HG03280 (cell line): ENCODE data around the gene IGFL1.
"Not testable (repeated sequence)": the region's sequence is repeated elsewhere in the genome, so short reads cannot be mapped to it uniquely, and the experiment has no call there.

Experiments
- ATAC-seq: cut with Tn5 transposase; IDR thresholded peaks from one replicate; pipeline ENCODE4 v1.9.1; 2021; ENCODE audit warnings: mild to moderate bottlenecking, moderate library complexity; ENCODE audit not compliant: unreplicated experiment

The IGFL1 gene

DNA sequence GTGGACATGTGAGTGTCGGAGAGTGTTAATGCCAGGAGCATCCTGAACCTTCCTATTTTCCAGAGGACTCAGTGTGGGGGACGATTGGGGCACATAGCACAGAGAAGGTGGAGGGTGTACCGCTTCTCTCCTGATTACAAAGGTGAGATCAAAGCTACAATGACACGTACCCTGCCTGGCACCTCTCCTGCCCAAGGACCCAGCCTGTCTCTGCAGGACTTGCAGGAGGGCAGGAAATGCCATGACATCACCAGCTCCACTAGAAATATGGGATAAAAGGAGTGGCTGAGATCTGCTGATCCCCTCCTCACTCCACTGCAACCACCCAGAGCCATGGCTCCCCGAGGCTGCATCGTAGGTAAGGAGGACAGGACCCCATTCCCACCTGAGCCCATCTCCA is at the start of gene IGFL1:
IGFL1 (plus strand) TSS at position 301 of the 400 bp plus-strand sequence; CDS start at position 334, 33 bp downstream.
- ATAC-seq = no peak

GRCh38 chr19:46180701-46181387 is 48.7 kb upstream of the IGFL1 start:
- no peak for ATAC-seq

GRCh38 chr19:46181388-46181779 is 48.2 kb upstream of the IGFL1 start:
- ATAC-seq = no peak

DNA sequence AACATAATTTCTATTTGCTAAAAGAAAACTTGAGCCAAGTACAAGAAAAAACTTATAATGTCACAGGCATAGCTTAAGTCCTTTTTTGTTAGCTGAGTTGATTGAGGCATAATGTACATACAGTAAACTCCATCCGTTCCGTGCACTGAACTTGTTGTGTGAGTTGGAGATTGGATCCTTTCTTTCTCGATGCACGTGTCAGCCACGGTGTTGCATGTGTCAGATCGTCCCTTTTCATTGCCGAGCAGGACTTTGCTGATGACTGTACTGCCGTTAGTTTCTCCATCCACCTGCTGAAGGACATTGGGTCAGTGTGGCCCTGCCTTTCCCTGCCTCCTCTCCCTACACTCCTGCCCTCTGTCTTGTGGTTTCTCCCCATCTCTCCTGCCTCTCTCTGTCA is 47.1 kb upstream of the IGFL1 start:
- ATAC-seq = no peak

DNA sequence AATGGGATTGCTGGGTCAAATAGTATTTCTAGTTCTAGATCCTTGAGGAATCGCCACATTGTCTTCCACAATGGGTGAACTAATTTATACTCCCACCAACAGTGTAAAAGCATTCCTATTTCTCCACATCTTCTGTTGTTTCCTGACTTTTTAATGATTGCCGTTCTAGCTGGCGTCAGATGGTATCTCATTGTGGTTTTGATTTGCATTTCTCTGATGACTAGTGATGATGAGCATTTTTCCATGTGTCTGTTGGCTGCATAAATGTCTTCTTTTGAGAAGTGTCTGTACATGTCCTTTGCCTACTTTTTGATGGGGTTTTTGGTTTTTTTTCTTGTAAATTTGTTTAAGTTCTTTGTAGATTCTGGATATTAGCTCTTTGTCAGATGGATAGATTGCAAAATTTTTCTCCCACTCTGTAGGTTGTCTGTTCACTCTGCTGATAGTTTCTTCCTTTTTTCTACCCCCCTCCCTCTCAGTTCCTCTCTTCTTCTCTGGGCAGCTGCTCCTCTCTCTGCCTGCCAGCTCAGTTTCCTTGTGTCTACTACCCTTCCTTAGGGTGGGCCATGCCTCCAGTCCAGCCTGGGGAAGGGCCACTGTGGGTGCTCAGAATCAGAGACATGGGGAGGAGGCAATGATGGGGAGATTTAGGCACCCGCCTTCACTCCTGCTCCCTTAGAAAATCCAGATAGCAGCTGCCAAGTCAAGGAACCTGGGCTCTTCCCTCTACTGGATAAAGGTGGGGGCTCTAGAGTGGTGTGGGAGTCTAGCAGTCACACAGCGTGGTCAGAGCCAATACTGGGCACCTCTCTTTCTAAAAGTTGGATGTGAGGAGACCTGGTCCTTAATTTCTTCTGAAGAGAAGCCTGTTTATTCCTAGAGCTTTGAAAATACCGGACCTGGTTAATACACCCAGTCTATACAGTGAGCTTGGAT is 44.5 kb upstream of the IGFL1 start:
- ATAC-seq = not testable (repeated sequence)

DNA sequence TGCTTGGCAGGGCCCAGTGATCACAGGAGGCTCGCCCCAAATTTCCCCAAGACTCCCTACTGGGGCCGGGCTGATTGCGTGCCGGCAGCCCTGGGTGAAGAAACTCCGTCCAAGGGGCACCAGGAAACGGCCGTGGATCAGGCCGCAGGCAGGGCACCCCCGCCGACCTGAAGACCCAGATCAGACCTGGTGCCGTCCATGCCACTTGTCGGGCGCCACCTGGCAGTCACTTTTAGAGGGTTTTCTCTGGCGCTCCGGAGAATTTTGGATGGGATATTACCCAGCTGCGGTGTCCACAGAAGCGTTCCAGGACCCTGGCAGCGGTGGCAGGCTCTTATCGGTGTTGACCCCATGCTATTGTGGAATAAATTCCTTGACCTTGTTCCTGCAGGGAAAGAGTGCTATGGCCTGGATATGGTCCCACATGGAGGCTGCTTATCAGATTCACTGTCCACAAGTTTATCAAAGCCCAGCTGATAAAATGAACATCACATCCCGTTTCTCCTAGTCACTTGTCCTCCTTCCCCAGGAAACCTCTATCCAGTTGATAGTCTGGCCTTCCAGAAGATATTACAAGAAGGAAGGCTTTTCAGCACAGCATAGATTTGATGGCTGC is 43.3 kb upstream of the IGFL1 start:
- no peak for ATAC-seq

DNA sequence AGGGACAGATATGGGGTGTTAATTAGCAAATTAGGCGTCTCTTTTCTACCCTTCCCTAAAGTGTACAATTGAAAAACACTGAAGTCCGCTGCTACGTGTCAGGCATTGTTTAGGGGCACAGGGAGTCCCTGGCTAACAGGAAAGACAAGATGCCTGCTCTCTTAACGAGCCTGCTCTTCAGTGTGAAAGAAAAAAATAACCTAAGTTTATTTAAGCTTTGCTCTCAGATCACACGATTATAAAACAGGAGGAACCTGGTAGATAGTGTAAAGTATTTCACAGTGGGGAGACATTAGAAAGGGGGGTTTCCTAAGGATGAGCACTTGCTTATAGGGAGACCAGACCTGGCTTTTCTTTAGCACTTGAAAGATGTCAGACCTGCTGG is 42.8 kb upstream of the IGFL1 start:
- no peak for ATAC-seq

GRCh38 chr19:46189971-46190888 is 39.3 kb upstream of the IGFL1 start:
- ATAC-seq = no peak

DNA sequence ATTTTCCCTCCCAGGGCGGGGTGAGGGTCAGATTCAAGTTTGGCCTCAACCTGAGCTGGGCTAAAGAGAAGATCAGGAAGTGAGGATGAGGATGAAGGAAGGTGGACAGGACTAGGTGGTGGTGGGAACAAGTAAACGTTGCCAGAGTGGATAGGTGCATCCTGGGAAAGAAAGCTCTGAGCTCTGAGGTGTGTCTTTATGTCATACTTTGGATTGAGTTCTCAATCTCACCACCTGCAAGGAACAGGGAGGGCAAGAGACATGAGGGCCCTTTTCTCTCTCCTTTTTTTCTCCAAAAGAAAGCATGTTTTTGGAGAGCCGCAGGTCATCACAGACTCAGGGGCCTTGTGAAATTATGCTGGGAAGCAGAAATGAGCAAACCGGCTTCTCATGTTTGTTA is 38.2 kb upstream of the IGFL1 start:
- ATAC-seq = no peak

- ATAC-seq = no peak
Measured at GRCh38 chr19:46191972-46192371, 37.6 kb upstream of the IGFL1 start.

- ATAC-seq = not testable (repeated sequence)
Measured at GRCh38 chr19:46192626-46192991, 36.9 kb upstream of the IGFL1 start.

DNA sequence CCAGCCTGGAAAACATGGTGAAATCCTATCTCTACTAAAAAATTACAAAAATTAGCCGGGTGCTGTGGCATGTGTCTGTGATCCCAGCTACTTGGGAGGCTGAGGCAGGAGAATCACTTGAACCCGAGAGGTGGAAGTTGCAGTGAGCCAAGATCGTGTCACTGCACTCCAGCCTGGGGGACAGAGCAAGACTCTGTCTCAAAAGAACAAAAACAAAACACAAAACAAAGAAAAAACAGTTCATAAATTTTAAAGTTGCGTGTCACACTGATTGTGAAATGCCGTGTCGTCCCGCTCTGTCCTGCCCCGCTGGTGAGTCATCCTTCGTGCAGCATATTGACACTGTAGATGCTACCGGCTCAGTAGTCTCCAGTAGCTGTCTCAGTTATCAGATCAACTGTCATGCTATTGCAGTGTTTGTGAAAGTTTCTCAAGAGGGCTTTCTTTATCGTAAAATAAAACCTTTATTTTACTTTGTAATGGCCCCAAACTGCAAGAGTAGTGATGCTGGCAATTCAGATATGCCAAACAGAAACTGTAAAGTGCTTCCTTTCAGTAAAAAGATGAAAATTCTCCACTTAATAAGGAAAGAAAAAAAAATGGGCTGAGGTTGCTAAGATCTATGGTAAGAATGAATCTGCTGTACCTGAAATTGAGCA is 36.4 kb upstream of the IGFL1 start:
- no peak for ATAC-seq

DNA sequence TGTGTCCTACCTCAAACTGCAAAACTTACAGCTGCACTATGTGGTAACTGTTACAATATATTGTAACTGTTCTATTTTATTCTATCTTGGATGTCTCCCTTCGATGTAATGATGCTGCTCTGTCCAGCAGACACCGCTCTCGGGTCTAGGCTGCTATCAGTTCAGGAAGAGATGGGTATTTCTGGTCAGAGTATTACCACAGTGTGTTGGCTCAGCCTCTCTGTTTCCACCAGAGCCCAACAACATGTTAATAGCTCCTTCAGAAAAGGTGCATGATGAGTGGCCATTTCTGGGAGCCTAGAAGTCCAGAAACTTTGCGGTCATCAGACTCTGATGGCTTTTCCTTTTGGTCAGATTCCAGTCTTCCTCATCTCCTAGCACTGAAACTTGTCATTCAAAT is 35.9 kb upstream of the IGFL1 start:
- no peak for ATAC-seq

DNA sequence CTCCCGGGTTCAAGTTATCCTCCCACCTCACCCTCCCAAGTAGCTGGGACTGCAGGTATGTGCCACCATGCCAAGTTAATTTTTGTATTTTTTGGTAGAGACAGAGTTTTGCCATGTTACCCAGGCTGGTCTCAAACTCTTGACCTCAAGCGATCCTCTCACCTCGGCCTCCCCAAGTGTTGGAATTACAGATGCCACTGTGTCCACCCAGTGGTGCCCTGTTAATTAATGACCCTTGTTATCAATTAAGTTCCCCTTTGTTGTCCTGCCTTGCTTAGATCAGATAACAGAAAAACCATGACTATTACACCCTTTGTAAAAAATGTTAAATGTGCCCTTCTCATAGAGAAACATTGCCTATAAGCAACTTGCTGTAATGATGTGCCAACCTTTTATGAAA is 34.4 kb upstream of the IGFL1 start:
- no peak for ATAC-seq

DNA sequence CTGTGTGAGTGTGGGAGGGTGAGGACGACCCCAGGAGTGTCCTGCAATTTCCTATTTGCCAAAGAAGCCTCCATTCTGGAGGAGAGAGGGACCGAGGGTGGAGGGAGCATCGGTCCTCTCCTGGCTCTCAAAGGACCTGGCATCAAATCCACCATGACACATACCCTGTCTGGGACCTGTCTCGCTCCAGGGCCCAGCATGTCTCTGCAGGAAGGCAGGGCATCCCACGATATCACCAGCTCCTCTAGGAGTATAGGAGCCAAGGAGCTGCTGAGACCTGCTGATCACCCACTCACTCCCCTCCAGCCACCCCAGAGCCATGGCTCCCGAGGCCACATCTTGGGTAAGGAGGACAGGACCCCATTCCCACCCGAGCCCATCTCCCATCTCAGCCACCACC is 33.6 kb upstream of the IGFL1 start:
- ATAC-seq = not testable (repeated sequence)

- no peak for ATAC-seq
Measured at GRCh38 chr19:46196410-46197124, 33.0 kb upstream of the IGFL1 start.

GRCh38 chr19:46197314-46198070 is 32.0 kb upstream of the IGFL1 start:
- no peak for ATAC-seq

DNA sequence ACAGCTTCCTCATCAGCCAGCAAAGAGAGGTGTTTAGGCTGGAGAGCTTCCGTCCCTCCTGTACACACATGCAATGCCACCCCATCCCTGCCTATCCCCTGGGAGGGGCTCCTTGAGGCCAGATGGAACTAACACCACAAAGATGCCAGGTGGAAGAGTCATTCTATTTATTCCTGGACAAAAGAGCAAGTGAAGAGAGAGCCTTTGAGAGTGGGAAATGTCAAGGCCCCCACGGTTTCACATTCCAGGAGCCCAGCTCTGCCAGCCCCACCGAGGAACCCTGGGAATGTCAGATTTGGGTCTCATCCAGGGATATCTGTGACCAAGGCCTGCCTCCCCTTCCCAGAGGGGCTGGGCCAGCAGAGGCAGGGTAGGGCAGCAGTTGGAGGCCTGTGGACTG is 30.8 kb upstream of the IGFL1 start:
- no peak for ATAC-seq
